IPS-20b (cell line): ENCODE data around the gene RRP1B.

Experiments
- H3K27ac ChIP-seq: one replicate; pipeline ENCODE4 v1.5.1; 2013; ENCODE audit warnings: low read length
- H3K27me3 ChIP-seq: 2 replicates; pipeline ENCODE4 v1.6.1; 2013; ENCODE audit warnings: mild to moderate bottlenecking, low read length, inconsistent platforms; ENCODE audit not compliant: insufficient read depth
- H3K36me3 ChIP-seq: 2 replicates; pipeline ENCODE4 v1.6.1; 2013; ENCODE audit warnings: low read depth, mild to moderate bottlenecking, inconsistent platforms, low read length, moderate library complexity; ENCODE audit not compliant: insufficient read depth
- H3K4me1 ChIP-seq: 2 replicates; pipeline ENCODE4 v1.6.1; 2013; ENCODE audit warnings: mild to moderate bottlenecking, control low read depth, inconsistent platforms, low read length, moderate library complexity; ENCODE audit not compliant: insufficient read depth
- H3K4me3 ChIP-seq: 2 replicates; pipeline ENCODE4 v1.5.1; 2013; ENCODE audit warnings: mild to moderate bottlenecking, low read length, inconsistent platforms
- H3K9ac ChIP-seq: 2 replicates; pipeline ENCODE4 v1.6.1; 2013; ENCODE audit warnings: low read depth, mild to moderate bottlenecking, inconsistent platforms, low read length, moderate library complexity
- H3K9me3 ChIP-seq: 2 replicates; pipeline ENCODE4 v1.6.1; 2013; ENCODE audit warnings: mild to moderate bottlenecking, low read depth, low read length, inconsistent platforms; ENCODE audit not compliant: insufficient read depth

RRP1B gene

GRCh38 chr21:43658088-43658741, 1.1 kb upstream of the RRP1B start:
- Histone ChIP-seq H3K4me3 (no peak overlapping the region), H3K27ac (no peak overlapping the region), H3K9me3 (no peaks in the 10 kb centered on the region), H3K36me3 (peaks cover 23% of the 10 kb centered on the region), H3K27me3 (peaks cover 3% of the 10 kb centered on the region; the same call in 1 of the 2 replicates), H3K4me1 (peaks cover 5% of the 10 kb centered on the region; the same call in 1 of the 2 replicates), H3K9ac (no peak overlapping the region)

GRCh38 chr21:43658769-43659135, 608 bp upstream of the RRP1B start:
- Histone ChIP-seq H3K27ac (no peak overlapping the region), H3K36me3 (peaks cover 27% of the 10 kb centered on the region), H3K27me3 (peaks cover 3% of the 10 kb centered on the region; the same call in 1 of the 2 replicates), H3K4me3 (no peak overlapping the region), H3K4me1 (peaks cover 5% of the 10 kb centered on the region; the same call in 1 of the 2 replicates), H3K9ac (peak overlapping the region; percentile 97; the same call in 1 of the 2 replicates), H3K9me3 (no peaks in the 10 kb centered on the region)

GRCh38 chr21:43662286-43662685, 2.9 kb downstream of the RRP1B start:
- Histone ChIP-seq H3K4me3 (no peak overlapping the region), H3K9me3 (no peaks in the 10 kb centered on the region), H3K36me3 (peaks cover 57% of the 10 kb centered on the region), H3K27ac (no peak overlapping the region), H3K4me1 (peaks cover 5% of the 10 kb centered on the region; the same call in 1 of the 2 replicates), H3K9ac (no peak overlapping the region), H3K27me3 (peaks cover 3% of the 10 kb centered on the region; the same call in 1 of the 2 replicates)

GRCh38 chr21:43663033-43663432, 3.7 kb downstream of the RRP1B start:
- H3K4me3 ChIP-seq: no peak overlapping the region
- H3K27me3 ChIP-seq: peaks cover 3% of the 10 kb centered on the region; the same call in 1 of the 2 replicates
- H3K27ac ChIP-seq: no peak overlapping the region
- no peak overlapping the region for H3K9ac ChIP-seq
- H3K4me1 ChIP-seq: peaks cover 5% of the 10 kb centered on the region; the same call in 1 of the 2 replicates
- H3K36me3 ChIP-seq: peaks cover 57% of the 10 kb centered on the region
- H3K9me3 ChIP-seq: no peaks in the 10 kb centered on the region

- no peak overlapping the region for H3K27ac ChIP-seq
- H3K36me3 ChIP-seq: peaks cover 61% of the 10 kb centered on the region
- no peaks in the 10 kb centered on the region for H3K9me3 ChIP-seq
Observed at GRCh38 chr21:43664358-43664757, 5.0 kb downstream of the RRP1B start.

GRCh38 chr21:43665879-43666278, 6.5 kb downstream of the RRP1B start:
- no peak overlapping the region for H3K9ac ChIP-seq
- no peak overlapping the region for H3K4me3 ChIP-seq
- H3K4me1 ChIP-seq: peaks cover 3% of the 10 kb centered on the region; the same call in 1 of the 2 replicates
- no peaks in the 10 kb centered on the region for H3K9me3 ChIP-seq
- H3K27me3 ChIP-seq: no peaks in the 10 kb centered on the region
- no peak overlapping the region for H3K27ac ChIP-seq
- peaks cover 73% of the 10 kb centered on the region for H3K36me3 ChIP-seq

More at GRCh38 chr21:43664358-43664757, 5.0 kb downstream of the RRP1B start:
- Histone ChIP-seq H3K9ac (no peak overlapping the region), H3K4me1 (peaks cover 5% of the 10 kb centered on the region; the same call in 1 of the 2 replicates), H3K4me3 (no peak overlapping the region), H3K27me3 (no peaks in the 10 kb centered on the region)

GRCh38 chr21:43667191-43667904, 8.0 kb downstream of the RRP1B start:
- H3K9me3 ChIP-seq: no peaks in the 10 kb centered on the region
- no peak overlapping the region for H3K27ac ChIP-seq
- H3K36me3 ChIP-seq: peaks cover 74% of the 10 kb centered on the region
- no peaks in the 10 kb centered on the region for H3K27me3 ChIP-seq
- H3K9ac ChIP-seq: no peak overlapping the region
- no peaks in the 10 kb centered on the region for H3K4me1 ChIP-seq
- H3K4me3 ChIP-seq: no peak overlapping the region

GRCh38 chr21:43669828-43670605, 10.7 kb downstream of the RRP1B start:
- no peak overlapping the region for H3K4me3 ChIP-seq
- peaks cover 4% of the 10 kb centered on the region; the same call in 1 of the 2 replicates for H3K4me1 ChIP-seq
- no peaks in the 10 kb centered on the region for H3K9me3 ChIP-seq
- H3K27ac ChIP-seq: no peak overlapping the region
- peaks cover 67% of the 10 kb centered on the region for H3K36me3 ChIP-seq
- H3K9ac ChIP-seq: no peak overlapping the region
- no peaks in the 10 kb centered on the region for H3K27me3 ChIP-seq

- Histone ChIP-seq H3K27ac (no peak overlapping the region), H3K9ac (no peak overlapping the region), H3K27me3 (no peaks in the 10 kb centered on the region), H3K9me3 (no peaks in the 10 kb centered on the region), H3K4me1 (peaks cover 4% of the 10 kb centered on the region; the same call in 1 of the 2 replicates), H3K4me3 (no peak overlapping the region), H3K36me3 (peaks cover 87% of the 10 kb centered on the region)
Observed at GRCh38 chr21:43675871-43676270, 16.5 kb downstream of the RRP1B start.

GRCh38 chr21:43676391-43676790, 17.0 kb downstream of the RRP1B start:
- H3K27me3 ChIP-seq: no peaks in the 10 kb centered on the region
- H3K4me3 ChIP-seq: no peak overlapping the region
- H3K9me3 ChIP-seq: no peaks in the 10 kb centered on the region
- peaks cover 4% of the 10 kb centered on the region; the same call in 1 of the 2 replicates for H3K4me1 ChIP-seq
- no peak overlapping the region for H3K27ac ChIP-seq
- peaks cover 85% of the 10 kb centered on the region for H3K36me3 ChIP-seq
- H3K9ac ChIP-seq: no peak overlapping the region

- peaks cover 91% of the 10 kb centered on the region for H3K36me3 ChIP-seq
- no peak overlapping the region for H3K4me3 ChIP-seq
- H3K4me1 ChIP-seq: no peaks in the 10 kb centered on the region
- H3K9me3 ChIP-seq: no peaks in the 10 kb centered on the region
- H3K27me3 ChIP-seq: no peaks in the 10 kb centered on the region
- H3K9ac ChIP-seq: no peak overlapping the region
- H3K27ac ChIP-seq: no peak overlapping the region
Observed at GRCh38 chr21:43679951-43680350, 20.6 kb downstream of the RRP1B start.
